ENCODE measurements around the gene AFF2. TPM values are rescaled to one million over a fixed set of nuclear protein-coding genes. Genes with fewer than 3 reads are reported as not detected.

AFF2 gene
- polyA plus RNA-seq, 6 donors from 2014 or later, result 0.23 to 0.82 (median 0.32) TPM; not detected in 2

DNA sequence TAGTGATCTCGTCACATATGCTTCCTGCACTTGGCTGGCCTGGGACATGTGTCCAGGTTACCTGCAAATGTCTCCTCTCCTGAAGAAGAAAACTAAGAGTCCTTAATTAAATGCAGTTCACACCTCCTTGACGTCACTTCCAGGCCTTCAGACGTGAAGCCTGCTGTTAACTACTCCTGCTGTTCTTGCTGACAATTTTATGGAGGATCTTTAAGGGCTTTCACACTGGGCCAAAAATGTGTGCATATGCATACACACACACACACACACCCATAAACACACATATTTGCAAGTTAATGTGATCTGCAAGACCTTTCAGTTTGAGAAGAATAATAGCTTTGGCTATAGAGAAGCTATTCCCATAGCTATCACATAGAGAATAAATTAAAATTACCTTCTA, 267.9 kb downstream of the AFF2 start:
- Mint-ChIP-seq H3K36me3 (no peaks in the 10 kb centered on the region), H3K27ac (no peak overlapping the region), H3K4me1 (no peaks in the 10 kb centered on the region), H3K27me3 (peaks cover 0 to 7% (median 4%) of the 10 kb centered on the region in 3 donors), H3K4me3 (no peak overlapping the region), H3K9me3 (peaks cover 0 to 6% (median 2%) of the 10 kb centered on the region in 7 donors)
- ATAC-seq (ENCODE audit: low read depth in 2 of 2), result no peak
- no peak for DNase-seq

DNA sequence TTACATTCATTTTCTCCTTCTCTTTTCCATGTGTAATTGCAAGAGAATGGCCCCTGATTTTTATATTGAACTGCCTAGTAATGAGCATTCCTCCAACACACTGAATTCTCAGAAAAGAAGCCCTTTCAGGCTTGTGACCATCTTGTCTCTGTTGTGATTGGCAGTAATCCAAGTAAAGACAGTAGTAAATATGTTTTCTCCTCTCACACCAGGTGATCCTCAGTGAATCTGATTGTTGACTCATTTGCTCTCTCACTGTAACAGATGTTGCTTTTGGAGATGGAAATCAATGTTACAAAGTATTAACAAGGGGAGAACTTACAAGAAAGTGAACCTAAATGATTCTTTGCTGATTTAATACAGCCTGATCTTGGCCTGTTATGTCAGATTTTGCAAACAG, 271.0 kb downstream of the AFF2 start:
- peak overlapping the region in 1 of 6 donors; percentile 8 for H3K27ac Mint-ChIP-seq
- peaks cover 0 to 23% (median 5%) of the 10 kb centered on the region in 7 donors for H3K9me3 Mint-ChIP-seq
- peaks cover 0 to 7% (median 4%) of the 10 kb centered on the region in 3 donors for H3K27me3 Mint-ChIP-seq
- no peak overlapping the region for H3K4me3 Mint-ChIP-seq
- H3K4me1 Mint-ChIP-seq, result no peaks in the 10 kb centered on the region
- no peak for DNase-seq
- no peaks in the 10 kb centered on the region for H3K36me3 Mint-ChIP-seq
- ATAC-seq (ENCODE audit: low read depth in 2 of 2), result no peak

GRCh38 chrX:148774276-148774675, 273.9 kb downstream of the AFF2 start:
- Mint-ChIP-seq H3K27me3 (no peaks in the 10 kb centered on the region), H3K4me3 (no peak overlapping the region), H3K36me3 (no peaks in the 10 kb centered on the region), H3K4me1 (no peaks in the 10 kb centered on the region), H3K27ac (no peak overlapping the region), H3K9me3 (peaks cover 6 to 46% (median 24%) of the 10 kb centered on the region in 7 donors)
- ATAC-seq (ENCODE audit: low read depth in 2 of 2) (no peak), DNase-seq (no peak)

- ATAC-seq (ENCODE audit: low read depth in 2 of 2) (no peak), DNase-seq (no peak)
- no peak overlapping the region for H3K27ac Mint-ChIP-seq
- H3K36me3 Mint-ChIP-seq, result no peaks in the 10 kb centered on the region
- no peaks in the 10 kb centered on the region for H3K27me3 Mint-ChIP-seq
- peaks cover 0 to 5% (median 0%) of the 10 kb centered on the region in 3 donors for H3K4me1 Mint-ChIP-seq
- peaks cover 0 to 15% (median 2%) of the 10 kb centered on the region in 7 donors for H3K9me3 Mint-ChIP-seq
- H3K4me3 Mint-ChIP-seq, result no peak overlapping the region
These were observed 283.7 kb downstream of the AFF2 start for GRCh38 chrX:148784137-148784536.

DNA sequence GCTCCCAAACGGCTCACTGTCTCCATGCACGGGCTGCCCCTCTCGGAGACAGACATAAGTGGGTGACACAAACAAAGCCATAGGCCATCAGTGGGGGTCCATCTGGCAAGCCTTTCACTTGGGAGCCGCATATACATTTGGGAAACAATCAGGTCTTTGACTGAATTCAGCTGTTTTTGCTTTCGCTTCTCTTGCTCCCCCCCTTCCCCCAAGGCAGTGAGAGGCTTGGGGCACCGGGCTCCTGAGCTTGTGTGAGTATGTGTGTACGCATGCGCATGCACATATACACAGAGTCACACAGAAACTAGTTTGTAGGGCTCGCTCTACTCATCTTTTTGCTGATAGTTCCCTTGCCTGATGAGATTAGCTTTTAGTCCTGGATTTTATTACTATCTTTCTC, 284.4 kb downstream of the AFF2 start:
- no peak for DNase-seq
- no peaks in the 10 kb centered on the region for H3K36me3 Mint-ChIP-seq
- peaks cover 0 to 5% (median 0%) of the 10 kb centered on the region in 3 donors for H3K4me1 Mint-ChIP-seq
- no peak for ATAC-seq (ENCODE audit: low read depth in 2 of 2)
- H3K9me3 Mint-ChIP-seq, result peaks cover 0 to 7% (median 2%) of the 10 kb centered on the region in 7 donors
- H3K4me3 Mint-ChIP-seq, result no peak overlapping the region
- no peak overlapping the region for H3K27ac Mint-ChIP-seq
- no peaks in the 10 kb centered on the region for H3K27me3 Mint-ChIP-seq

GRCh38 chrX:148785256-148785655, 284.8 kb downstream of the AFF2 start:
- ATAC-seq (ENCODE audit: low read depth in 2 of 2), result no peak
- Mint-ChIP-seq H3K4me1 (peaks cover 0 to 5% (median 0%) of the 10 kb centered on the region in 3 donors), H3K9me3 (peaks cover 0 to 5% (median 2%) of the 10 kb centered on the region in 7 donors), H3K27ac (peak overlapping the region in 1 of 6 donors; percentile 27), H3K4me3 (no peak overlapping the region), H3K36me3 (no peaks in the 10 kb centered on the region), H3K27me3 (no peaks in the 10 kb centered on the region)
- DNase-seq, result no peak

- no peaks in the 10 kb centered on the region for H3K27me3 Mint-ChIP-seq
- H3K4me3 Mint-ChIP-seq, result no peak overlapping the region
- no peaks in the 10 kb centered on the region for H3K9me3 Mint-ChIP-seq
- peak overlapping the region in 1 of 6 donors; percentile 7 for H3K27ac Mint-ChIP-seq
- H3K36me3 Mint-ChIP-seq, result no peaks in the 10 kb centered on the region
- H3K4me1 Mint-ChIP-seq, result peaks cover 0 to 5% (median 0%) of the 10 kb centered on the region in 3 donors
- ATAC-seq (ENCODE audit: low read depth in 2 of 2), result no peak
- no peak for DNase-seq
These were observed 288.0 kb downstream of the AFF2 start for GRCh38 chrX:148788449-148788848.

DNA sequence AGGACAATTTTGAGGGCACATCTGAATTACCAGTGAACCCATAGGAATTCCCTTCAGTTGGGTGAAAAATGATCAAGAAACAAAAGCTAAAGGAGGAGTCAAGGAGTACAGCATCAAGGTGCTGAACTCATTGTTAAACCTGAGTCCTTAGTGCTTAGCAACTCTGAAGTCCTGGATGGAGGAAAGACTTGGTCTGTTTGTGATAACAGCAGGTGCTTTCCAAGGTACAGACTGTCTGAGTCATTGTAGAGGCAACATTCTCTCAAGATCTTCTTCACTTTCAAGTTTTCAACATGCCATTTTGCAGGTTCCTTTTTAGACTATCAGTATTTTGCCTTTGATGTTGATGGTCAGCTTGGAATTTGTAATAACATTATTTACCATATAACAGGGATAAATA, 293.9 kb downstream of the AFF2 start:
- Mint-ChIP-seq H3K9me3 (peaks cover 0 to 5% (median 0%) of the 10 kb centered on the region in 7 donors), H3K27ac (no peak overlapping the region), H3K36me3 (no peaks in the 10 kb centered on the region), H3K27me3 (no peaks in the 10 kb centered on the region), H3K4me1 (no peaks in the 10 kb centered on the region), H3K4me3 (no peak overlapping the region)
- no peak for DNase-seq
- ATAC-seq (ENCODE audit: low read depth in 2 of 2), result no peak

DNA sequence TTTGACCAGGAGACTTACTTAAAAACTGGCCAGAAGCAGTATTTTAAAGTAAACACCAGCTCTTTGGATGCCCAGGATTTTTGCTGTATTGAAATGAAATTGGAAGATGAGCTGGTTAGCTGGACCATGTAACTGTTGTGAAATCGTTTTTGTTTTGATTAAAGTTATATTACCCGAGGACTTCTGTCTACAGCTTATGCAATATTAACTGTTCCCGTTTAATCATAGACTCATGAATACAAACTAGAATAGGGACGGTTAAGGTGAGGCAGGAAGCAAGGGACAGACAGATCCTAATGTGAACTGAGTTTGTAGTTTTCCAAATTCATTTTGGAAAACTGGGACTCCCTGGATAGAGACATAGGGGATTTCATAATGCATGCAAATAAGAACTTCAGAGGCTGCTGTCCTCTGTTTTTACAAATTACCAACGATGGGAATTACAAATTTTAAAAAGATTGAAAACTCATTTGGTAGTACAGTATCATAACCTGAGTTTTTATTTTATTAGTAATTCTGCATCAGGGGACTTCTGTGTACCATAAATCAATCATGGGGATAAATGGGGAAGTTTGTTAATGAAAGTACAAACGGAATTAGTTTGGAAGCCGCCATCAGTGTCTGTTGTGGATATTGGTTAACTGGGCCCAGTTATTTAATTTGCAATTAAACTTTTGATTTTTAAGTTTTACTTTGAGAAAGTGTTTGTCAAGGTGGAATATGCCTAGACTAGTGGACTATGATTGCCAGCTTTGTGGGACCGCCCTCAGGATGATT, 304.4 kb downstream of the AFF2 start:
- no peak for ATAC-seq (ENCODE audit: low read depth in 2 of 2)
- no peak for DNase-seq
- Mint-ChIP-seq H3K4me1 (no peaks in the 10 kb centered on the region), H3K36me3 (no peaks in the 10 kb centered on the region), H3K9me3 (peaks cover 0 to 3% (median 0%) of the 10 kb centered on the region in 7 donors), H3K27ac (no peak overlapping the region), H3K4me3 (no peak overlapping the region), H3K27me3 (no peaks in the 10 kb centered on the region)

- H3K4me3 Mint-ChIP-seq, result no peak overlapping the region
- ATAC-seq (ENCODE audit: low read depth in 2 of 2) (no peak), DNase-seq (no peak)
- no peak overlapping the region for H3K27ac Mint-ChIP-seq
- peaks cover 0 to 3% (median 0%) of the 10 kb centered on the region in 7 donors for H3K9me3 Mint-ChIP-seq
- no peaks in the 10 kb centered on the region for H3K36me3 Mint-ChIP-seq
- H3K4me1 Mint-ChIP-seq, result no peaks in the 10 kb centered on the region
- H3K27me3 Mint-ChIP-seq, result no peaks in the 10 kb centered on the region
These were observed 305.9 kb downstream of the AFF2 start for GRCh38 chrX:148806145-148806870.

DNA sequence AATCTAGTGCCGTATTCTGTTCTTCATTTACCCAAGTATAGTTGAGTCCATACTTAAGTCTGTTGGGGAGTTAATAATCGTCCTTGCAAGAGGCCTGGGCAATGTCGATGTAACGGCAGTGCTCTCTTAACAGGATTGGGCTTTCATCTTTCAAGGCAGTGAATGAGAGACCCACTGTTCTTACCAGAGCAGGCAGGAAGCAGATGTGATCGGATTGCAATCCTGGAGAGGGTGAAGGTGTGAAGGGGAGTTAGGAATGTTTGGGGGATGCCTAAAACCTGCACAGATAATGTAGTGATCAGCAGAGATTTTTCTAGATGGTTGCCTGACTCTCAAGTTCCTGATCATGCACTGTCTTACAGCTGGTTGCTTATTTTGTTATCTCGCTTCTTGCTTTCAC, 308.4 kb downstream of the AFF2 start:
- H3K4me3 Mint-ChIP-seq, result no peak overlapping the region
- H3K36me3 Mint-ChIP-seq, result no peaks in the 10 kb centered on the region
- ATAC-seq (ENCODE audit: low read depth in 2 of 2) (no peak), DNase-seq (no peak)
- no peaks in the 10 kb centered on the region for H3K27me3 Mint-ChIP-seq
- no peak overlapping the region for H3K27ac Mint-ChIP-seq
- no peaks in the 10 kb centered on the region for H3K4me1 Mint-ChIP-seq
- H3K9me3 Mint-ChIP-seq, result peaks cover 0 to 3% (median 0%) of the 10 kb centered on the region in 7 donors

DNA sequence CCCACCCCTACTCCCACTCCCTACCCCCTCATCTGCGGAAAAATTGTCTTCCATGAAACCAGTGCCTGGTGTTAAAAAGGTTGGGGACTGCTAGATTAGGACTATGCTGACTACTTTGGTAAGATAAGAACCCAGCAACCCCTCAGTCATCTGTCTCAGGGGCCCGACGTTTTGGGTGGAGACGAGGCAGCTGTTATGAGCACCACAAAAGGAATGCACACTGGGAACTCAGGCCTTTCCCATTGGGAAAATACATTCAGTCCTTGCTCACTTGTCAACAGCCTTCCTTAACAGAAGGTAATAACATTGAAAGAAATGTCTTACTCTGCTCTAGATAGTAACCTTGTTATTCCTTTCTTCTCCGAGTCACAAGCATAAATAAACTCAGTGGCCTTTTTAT, 310.8 kb downstream of the AFF2 start:
- Mint-ChIP-seq H3K36me3 (no peaks in the 10 kb centered on the region), H3K27ac (no peak overlapping the region), H3K4me3 (no peak overlapping the region), H3K9me3 (peaks cover 0 to 3% (median 0%) of the 10 kb centered on the region in 7 donors), H3K27me3 (no peaks in the 10 kb centered on the region), H3K4me1 (peaks cover 0 to 7% (median 0%) of the 10 kb centered on the region in 3 donors)
- DNase-seq (no peak), ATAC-seq (ENCODE audit: low read depth in 2 of 2) (no peak)

DNA sequence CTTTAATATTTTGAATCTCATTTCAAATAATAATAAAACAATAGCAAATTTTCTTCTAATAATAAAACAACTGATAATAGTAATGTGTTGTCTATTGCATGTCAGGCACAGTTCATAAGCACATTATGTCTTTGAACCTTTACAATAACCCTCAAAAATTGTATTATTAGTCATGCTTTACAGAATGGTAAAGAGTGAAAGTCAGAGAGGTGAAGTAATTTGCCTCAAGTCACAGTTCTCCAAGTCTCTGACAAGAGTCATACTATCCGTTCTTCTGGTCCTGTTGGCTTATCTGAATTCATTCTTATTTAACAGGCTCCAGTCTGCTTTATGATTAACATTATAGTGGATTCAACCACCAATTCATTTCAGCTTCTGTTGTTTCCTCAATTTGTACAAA, 313.0 kb downstream of the AFF2 start:
- H3K27ac Mint-ChIP-seq, result no peak overlapping the region
- no peaks in the 10 kb centered on the region for H3K36me3 Mint-ChIP-seq
- no peak for DNase-seq
- H3K4me3 Mint-ChIP-seq, result no peak overlapping the region
- H3K4me1 Mint-ChIP-seq, result peaks cover 0 to 7% (median 0%) of the 10 kb centered on the region in 3 donors
- no peaks in the 10 kb centered on the region for H3K9me3 Mint-ChIP-seq
- H3K27me3 Mint-ChIP-seq, result no peaks in the 10 kb centered on the region
- no peak for ATAC-seq (ENCODE audit: low read depth in 2 of 2)

GRCh38 chrX:148813967-148814366, 313.6 kb downstream of the AFF2 start:
- H3K9me3 Mint-ChIP-seq, result no peaks in the 10 kb centered on the region
- no peak for ATAC-seq (ENCODE audit: low read depth in 2 of 2)
- H3K4me3 Mint-ChIP-seq, result no peak overlapping the region
- H3K27me3 Mint-ChIP-seq, result no peaks in the 10 kb centered on the region
- H3K36me3 Mint-ChIP-seq, result no peaks in the 10 kb centered on the region
- peaks cover 0 to 7% (median 0%) of the 10 kb centered on the region in 3 donors for H3K4me1 Mint-ChIP-seq
- no peak overlapping the region for H3K27ac Mint-ChIP-seq
- DNase-seq, result no peak

All from naive B cell (primary cell).